Smooth muscle cell (in vitro differentiated cells): Measurements from ENCODE around the gene LCN12. TPM values are rescaled to one million over a fixed set of nuclear protein-coding genes. Genes with fewer than 3 reads are reported as not detected.

Experiments
- DNase-seq: peaks from one replicate; lab custom pipeline; 2025; ENCODE audit not compliant: unreplicated experiment; lab: John Stamatoyannopoulos, UW
- H2AFZ ChIP-seq: fragments of 200-600 bp; sonication (generic); 2 replicates; pipeline ENCODE4 v1.6.0; 2016; ENCODE audit warnings: antibody characterized with exemption, low read depth, mild to moderate bottlenecking
- H3F3A ChIP-seq: fragments of 200-600 bp; sonication (generic); 2 replicates; pipeline ENCODE4 v1.6.0; 2017; ENCODE audit warnings: antibody characterized with exemption, low read depth
- H3K27ac ChIP-seq: fragments of 200-600 bp; sonication (generic); 2 replicates; pipeline ENCODE4 v1.5.1; 2016; ENCODE audit warnings: low read depth, mild to moderate bottlenecking
- H3K27me3 ChIP-seq: fragments of 200-600 bp; sonication (generic); 2 replicates; pipeline ENCODE4 v1.6.1; 2016; ENCODE audit warnings: low read depth, mild to moderate bottlenecking
- H3K36me3 ChIP-seq: fragments of 200-600 bp; sonication (generic); 2 replicates; pipeline ENCODE4 v1.5.1; 2016; ENCODE audit warnings: low read depth
- H3K4me1 ChIP-seq: fragments of 200-600 bp; sonication (generic); 2 replicates; pipeline ENCODE4 v1.5.1; 2016; ENCODE audit warnings: low read depth
- H3K4me2 ChIP-seq: fragments of 200-600 bp; sonication (generic); 2 replicates; pipeline ENCODE4 v1.6.0; 2016; ENCODE audit warnings: mild to moderate bottlenecking
- H3K4me3 ChIP-seq: fragments of 200-600 bp; sonication (generic); 2 replicates; pipeline ENCODE4 v1.5.1; 2016; ENCODE audit warnings: mild to moderate bottlenecking
- H3K79me2 ChIP-seq: fragments of 200-600 bp; sonication (generic); 2 replicates; pipeline ENCODE4 v1.6.0; 2016; ENCODE audit warnings: low read depth, mild to moderate bottlenecking
- H3K9ac ChIP-seq: fragments of 200-600 bp; sonication (generic); 2 replicates; pipeline ENCODE4 v1.6.0; 2016; ENCODE audit warnings: low read depth
- H3K9me3 ChIP-seq: fragments of 200-600 bp; sonication (generic); replicated peaks from 2 replicates; pipeline ENCODE4 v1.5.1; 2016; ENCODE audit warnings: low read depth
- H4K20me1 ChIP-seq: fragments of 200-600 bp; sonication (generic); 2 replicates; pipeline ENCODE4 v1.6.0; 2016; ENCODE audit warnings: low read depth
- CTCF ChIP-seq: fragments of 200-600 bp; sonication (generic); IDR thresholded peaks from 2 replicates; pipeline ENCODE4 v1.5.1; 2017; ENCODE audit warnings: borderline replicate concordance, mild to moderate bottlenecking, antibody characterized with exemption; ENCODE audit not compliant: insufficient read depth, poor library complexity, severe bottlenecking
- WGBS: methylation state at CpG from one replicate; pipeline ENCODE4 v1.1.7; 2016; ENCODE audit warnings: low lambda C conversion rate; 5-methylcytosine and 5-hydroxymethylcytosine counted together
- polyA plus RNA-seq: library from polyadenylated mRNA; unstranded; fragments of >200 nt; fragmentation: Nextera tagmentation; extraction: Ambion mirVana; gene quantifications from 2 replicates; pipeline ENCODE4 v1.2.1, GENCODE V29; 2016
- total RNA-seq: library from RNA; depleted of rRNA; stranded (reverse); fragments of >200 nt; gene quantifications from 2 replicates; pipeline ENCODE4 v1.2.3, GENCODE V29; 2014

Gene LCN12
- total and polyA plus RNA-seq, 2 experiments from 2014 or later: not detected

GRCh38 chr9:136917902-136918301, 34.2 kb upstream of the LCN12 start:
- no peak for TF ChIP-seq CTCF
- DNase-seq: no peak
- 90% methylated on average over 11 of the region's 11 CpGs for WGBS
- Histone ChIP-seq H3K4me3 (no peak overlapping the region), H3K36me3 (no peaks in the 10 kb centered on the region), H2AFZ (no peak overlapping the region), H3K9ac (no peak overlapping the region), H4K20me1 (no peaks in the 10 kb centered on the region), H3K27me3 (no peaks in the 10 kb centered on the region), H3K4me2 (no peak overlapping the region), H3K4me1 (no peaks in the 10 kb centered on the region), H3F3A (no peaks in the 10 kb centered on the region), H3K79me2 (no peaks in the 10 kb centered on the region), H3K9me3 (no peaks in the 10 kb centered on the region), H3K27ac (no peak overlapping the region)

GRCh38 chr9:136920069-136920468, 32.0 kb upstream of the LCN12 start:
- no peak overlapping the region for H3K9ac ChIP-seq
- H3F3A ChIP-seq: no peaks in the 10 kb centered on the region
- no peaks in the 10 kb centered on the region for H3K4me1 ChIP-seq
- H3K36me3 ChIP-seq: no peaks in the 10 kb centered on the region
- H2AFZ ChIP-seq: no peak overlapping the region
- H4K20me1 ChIP-seq: no peaks in the 10 kb centered on the region
- H3K27me3 ChIP-seq: no peaks in the 10 kb centered on the region
- DNase-seq: no peak
- no peak overlapping the region for H3K4me3 ChIP-seq
- H3K79me2 ChIP-seq: no peaks in the 10 kb centered on the region
- WGBS: 94% methylated on average over 15 of the region's 15 CpGs
- no peaks in the 10 kb centered on the region for H3K9me3 ChIP-seq
- no peak for TF ChIP-seq CTCF
- H3K27ac ChIP-seq: no peak overlapping the region
- no peak overlapping the region for H3K4me2 ChIP-seq

GRCh38 chr9:136920734-136921231, 31.3 kb upstream of the LCN12 start:
- Histone ChIP-seq H3K4me1 (no peaks in the 10 kb centered on the region), H3K9ac (no peak overlapping the region), H3K27ac (no peak overlapping the region), H3F3A (no peaks in the 10 kb centered on the region), H3K27me3 (no peaks in the 10 kb centered on the region), H2AFZ (no peak overlapping the region), H3K79me2 (no peaks in the 10 kb centered on the region), H3K4me3 (no peak overlapping the region), H3K4me2 (no peak overlapping the region), H4K20me1 (no peaks in the 10 kb centered on the region), H3K36me3 (no peaks in the 10 kb centered on the region), H3K9me3 (no peaks in the 10 kb centered on the region)
- no peak for DNase-seq
- WGBS: over 99% methylated on average over 14 of the region's 14 CpGs
- TF ChIP-seq CTCF: no peak

- WGBS: 97% methylated on average over 11 of the region's 11 CpGs
Measured at GRCh38 chr9:136921307-136921706, 30.8 kb upstream of the LCN12 start.

More at GRCh38 chr9:136921307-136921706, 30.8 kb upstream of the LCN12 start:
- Histone ChIP-seq H4K20me1 (no peaks in the 10 kb centered on the region), H3K4me2 (no peak overlapping the region), H3K79me2 (no peaks in the 10 kb centered on the region), H3K36me3 (no peaks in the 10 kb centered on the region), H2AFZ (no peak overlapping the region), H3K9ac (no peak overlapping the region), H3K9me3 (no peaks in the 10 kb centered on the region), H3K27me3 (no peaks in the 10 kb centered on the region), H3F3A (no peaks in the 10 kb centered on the region), H3K4me1 (no peaks in the 10 kb centered on the region), H3K27ac (no peak overlapping the region), H3K4me3 (no peak overlapping the region)
- DNase-seq: no peak
- TF ChIP-seq CTCF: no peak
